ENCODE measurements around the gene KRTAP20-2.

Gene KRTAP20-2

DNA sequence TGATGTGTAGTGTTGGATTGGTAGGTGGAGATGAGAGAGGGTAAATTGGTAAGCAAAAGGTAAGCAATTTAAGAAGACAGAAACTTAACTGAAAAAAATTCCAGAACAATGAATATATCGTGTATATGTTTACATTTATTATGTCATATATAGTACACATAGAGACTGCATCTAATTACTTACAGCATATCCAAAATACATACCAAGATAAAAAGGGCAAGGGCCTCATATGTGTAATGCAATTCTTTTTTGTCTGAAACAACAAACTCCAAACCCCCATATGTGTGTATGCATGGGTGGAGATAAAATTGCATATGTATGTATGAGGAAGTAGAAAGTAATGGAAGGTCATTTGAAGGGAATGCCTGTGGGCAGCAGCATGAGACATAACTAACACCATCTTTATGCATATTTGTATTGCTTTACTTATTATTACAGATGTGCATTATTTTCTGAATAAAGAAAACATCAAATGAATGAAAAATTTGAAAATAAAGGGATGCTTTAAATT is 12.0 kb downstream of the KRTAP20-2 start:
- TF ChIP-seq EZH2phosphoT487 (IDR thresholded peaks at IDR 0.05; ENCODE audit: borderline replicate concordance) (no peak), CTCF (conservative IDR thresholded peaks at IDR 0.05; ENCODE audit: low read length) (no peak)
- H3K27me3 ChIP-seq (ENCODE audit: insufficient read depth, low read length, poor library complexity, severe bottlenecking): no peaks in the 10 kb centered on the region
- no peaks in the 10 kb centered on the region for H3F3A ChIP-seq (ENCODE audit: low read depth)
- H3K4me3 ChIP-seq (ENCODE audit: low read length, poor library complexity, severe bottlenecking): no peak overlapping the region
- H2AFZ ChIP-seq (ENCODE audit: low read length): no peak overlapping the region
- H3K4me2 ChIP-seq (ENCODE audit: low read depth, low read length, poor library complexity, severe bottlenecking): no peak overlapping the region
- no peaks in the 10 kb centered on the region for H3K9me3 ChIP-seq (ENCODE audit: insufficient read depth, low read depth, low read length)
- no peaks in the 10 kb centered on the region for H3K9me2 ChIP-seq (replicated peaks; ENCODE audit: low read depth, low read length)
- H3K36me3 ChIP-seq (ENCODE audit: insufficient read depth, low read length): no peaks in the 10 kb centered on the region
- no peaks in the 10 kb centered on the region for H3K79me2 ChIP-seq (ENCODE audit: insufficient read depth, low read length)
- H3K9ac ChIP-seq (ENCODE audit: low read depth, low read length, poor library complexity, severe bottlenecking): no peak overlapping the region
- no peaks in the 10 kb centered on the region for H3K4me1 ChIP-seq (ENCODE audit: insufficient read depth, low read length, poor library complexity, severe bottlenecking)
- H4K20me1 ChIP-seq (ENCODE audit: insufficient read depth, low read length, poor library complexity, severe bottlenecking): no peaks in the 10 kb centered on the region

DNA sequence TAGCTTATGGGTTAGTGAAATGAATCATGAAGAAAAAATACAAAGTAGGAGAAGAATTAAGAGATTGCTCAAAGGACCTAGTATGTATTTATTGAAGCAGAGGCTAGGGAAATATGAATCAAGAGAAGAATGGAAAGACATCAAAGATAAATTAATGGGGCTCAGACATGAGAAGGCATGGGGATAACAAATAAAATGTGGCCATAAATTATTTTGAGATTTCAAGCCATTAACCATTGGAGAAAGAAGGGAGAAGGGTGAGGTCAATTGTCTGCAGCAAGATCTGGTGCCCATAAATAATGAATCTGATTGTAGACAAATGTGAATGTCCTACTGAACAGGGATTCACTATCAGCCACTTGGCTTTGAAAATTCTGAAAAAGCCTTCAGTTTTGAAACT is 17.9 kb downstream of the KRTAP20-2 start:
- H4K20me1 ChIP-seq (ENCODE audit: insufficient read depth, low read length, poor library complexity, severe bottlenecking): no peaks in the 10 kb centered on the region
- H3K9me2 ChIP-seq (replicated peaks; ENCODE audit: low read depth, low read length): no peaks in the 10 kb centered on the region
- no peak for TF ChIP-seq EZH2phosphoT487 (IDR thresholded peaks at IDR 0.05; ENCODE audit: borderline replicate concordance)
- TF ChIP-seq CTCF (conservative IDR thresholded peaks at IDR 0.05; ENCODE audit: low read length): no peak
- no peaks in the 10 kb centered on the region for H3K4me1 ChIP-seq (ENCODE audit: insufficient read depth, low read length, poor library complexity, severe bottlenecking)
- H3K4me3 ChIP-seq (ENCODE audit: low read length, poor library complexity, severe bottlenecking): no peak overlapping the region
- H2AFZ ChIP-seq (ENCODE audit: low read length): no peak overlapping the region
- no peaks in the 10 kb centered on the region for H3K9me3 ChIP-seq (ENCODE audit: insufficient read depth, low read depth, low read length)
- no peaks in the 10 kb centered on the region for H3K79me2 ChIP-seq (ENCODE audit: insufficient read depth, low read length)
- H3K27me3 ChIP-seq (ENCODE audit: insufficient read depth, low read length, poor library complexity, severe bottlenecking): no peaks in the 10 kb centered on the region
- H3K9ac ChIP-seq (ENCODE audit: low read depth, low read length, poor library complexity, severe bottlenecking): no peak overlapping the region
- no peak overlapping the region for H3K4me2 ChIP-seq (ENCODE audit: low read depth, low read length, poor library complexity, severe bottlenecking)
- no peaks in the 10 kb centered on the region for H3F3A ChIP-seq (ENCODE audit: low read depth)
- no peaks in the 10 kb centered on the region for H3K36me3 ChIP-seq (ENCODE audit: insufficient read depth, low read length)

- no peak overlapping the region for H3K4me2 ChIP-seq (ENCODE audit: low read depth, low read length, poor library complexity, severe bottlenecking)
- no peaks in the 10 kb centered on the region for H3K79me2 ChIP-seq (ENCODE audit: insufficient read depth, low read length)
- no peaks in the 10 kb centered on the region for H3K9me3 ChIP-seq (ENCODE audit: insufficient read depth, low read depth, low read length)
- H3K9ac ChIP-seq (ENCODE audit: low read depth, low read length, poor library complexity, severe bottlenecking): no peak overlapping the region
- no peaks in the 10 kb centered on the region for H3K27me3 ChIP-seq (ENCODE audit: insufficient read depth, low read length, poor library complexity, severe bottlenecking)
- no peaks in the 10 kb centered on the region for H3K36me3 ChIP-seq (ENCODE audit: insufficient read depth, low read length)
- H3K9me2 ChIP-seq (replicated peaks; ENCODE audit: low read depth, low read length): no peaks in the 10 kb centered on the region
- H3K4me1 ChIP-seq (ENCODE audit: insufficient read depth, low read length, poor library complexity, severe bottlenecking): no peaks in the 10 kb centered on the region
- H2AFZ ChIP-seq (ENCODE audit: low read length): no peak overlapping the region
- H4K20me1 ChIP-seq (ENCODE audit: insufficient read depth, low read length, poor library complexity, severe bottlenecking): no peaks in the 10 kb centered on the region
- TF ChIP-seq EZH2phosphoT487 (IDR thresholded peaks at IDR 0.05; ENCODE audit: borderline replicate concordance) (no peak), CTCF (conservative IDR thresholded peaks at IDR 0.05; ENCODE audit: low read length) (no peak)
- no peak overlapping the region for H3K4me3 ChIP-seq (ENCODE audit: low read length, poor library complexity, severe bottlenecking)
- H3F3A ChIP-seq (ENCODE audit: low read depth): no peaks in the 10 kb centered on the region
These were observed 33.8 kb downstream of the KRTAP20-2 start for GRCh38 chr21:30668776-30669175.

All from Loucy (cell line).